LNCAP (cell line): ENCODE measurements around the gene C10orf71.

Experiments
- TF ChIP-seq, protein P1 (sequence below): fragments of 450-650 bp; IDR thresholded peaks from 2 replicates; pipeline ENCODE4 v1.5.1; 2017; ENCODE audit warnings: mild to moderate bottlenecking

C10orf71 gene

DNA sequence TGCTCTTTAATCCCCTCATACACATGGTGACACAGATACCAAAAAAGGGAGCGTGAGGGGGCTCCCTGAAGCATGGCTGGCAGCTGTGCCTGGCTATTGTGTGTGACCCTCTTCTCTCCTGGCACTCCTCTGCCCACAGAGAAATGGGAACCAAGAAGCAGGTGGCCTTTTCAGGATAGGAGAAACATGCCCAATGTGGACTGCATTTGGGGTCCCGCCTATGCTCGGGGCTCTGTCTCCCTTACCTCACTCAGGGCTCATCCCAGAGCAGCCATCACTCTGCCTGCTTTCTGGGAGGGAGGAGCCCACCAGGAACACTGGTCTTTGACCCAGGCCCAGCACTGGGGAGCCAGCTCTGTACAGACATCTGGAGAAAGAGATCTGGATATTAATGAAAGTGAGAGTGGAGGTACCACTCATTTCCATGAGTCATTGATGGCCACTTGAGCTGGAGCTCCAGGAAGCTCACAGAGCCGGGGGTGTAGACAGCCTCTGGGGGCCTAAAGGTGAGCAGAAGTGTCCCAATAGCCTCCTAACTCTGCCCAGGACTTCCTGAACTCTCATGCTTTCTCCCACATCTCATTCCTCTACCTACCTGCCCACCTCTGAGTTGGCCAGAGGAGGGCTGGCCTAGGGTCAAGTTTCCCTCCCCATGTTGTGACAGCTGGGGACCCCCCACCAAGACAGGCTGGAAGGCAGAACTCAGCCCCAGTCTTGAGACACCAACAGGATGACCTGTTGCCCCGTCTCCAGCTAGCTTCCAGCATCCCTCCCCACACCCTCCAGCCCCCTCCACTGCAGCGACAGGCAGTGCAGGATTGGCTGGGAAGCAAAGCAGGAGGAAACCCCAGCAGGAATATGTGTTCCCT lies 54.3 kb downstream of the C10orf71 start:
- TF ChIP-seq, protein P1, sequence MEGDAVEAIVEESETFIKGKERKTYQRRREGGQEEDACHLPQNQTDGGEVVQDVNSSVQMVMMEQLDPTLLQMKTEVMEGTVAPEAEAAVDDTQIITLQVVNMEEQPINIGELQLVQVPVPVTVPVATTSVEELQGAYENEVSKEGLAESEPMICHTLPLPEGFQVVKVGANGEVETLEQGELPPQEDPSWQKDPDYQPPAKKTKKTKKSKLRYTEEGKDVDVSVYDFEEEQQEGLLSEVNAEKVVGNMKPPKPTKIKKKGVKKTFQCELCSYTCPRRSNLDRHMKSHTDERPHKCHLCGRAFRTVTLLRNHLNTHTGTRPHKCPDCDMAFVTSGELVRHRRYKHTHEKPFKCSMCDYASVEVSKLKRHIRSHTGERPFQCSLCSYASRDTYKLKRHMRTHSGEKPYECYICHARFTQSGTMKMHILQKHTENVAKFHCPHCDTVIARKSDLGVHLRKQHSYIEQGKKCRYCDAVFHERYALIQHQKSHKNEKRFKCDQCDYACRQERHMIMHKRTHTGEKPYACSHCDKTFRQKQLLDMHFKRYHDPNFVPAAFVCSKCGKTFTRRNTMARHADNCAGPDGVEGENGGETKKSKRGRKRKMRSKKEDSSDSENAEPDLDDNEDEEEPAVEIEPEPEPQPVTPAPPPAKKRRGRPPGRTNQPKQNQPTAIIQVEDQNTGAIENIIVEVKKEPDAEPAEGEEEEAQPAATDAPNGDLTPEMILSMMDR, result no peak

DNA sequence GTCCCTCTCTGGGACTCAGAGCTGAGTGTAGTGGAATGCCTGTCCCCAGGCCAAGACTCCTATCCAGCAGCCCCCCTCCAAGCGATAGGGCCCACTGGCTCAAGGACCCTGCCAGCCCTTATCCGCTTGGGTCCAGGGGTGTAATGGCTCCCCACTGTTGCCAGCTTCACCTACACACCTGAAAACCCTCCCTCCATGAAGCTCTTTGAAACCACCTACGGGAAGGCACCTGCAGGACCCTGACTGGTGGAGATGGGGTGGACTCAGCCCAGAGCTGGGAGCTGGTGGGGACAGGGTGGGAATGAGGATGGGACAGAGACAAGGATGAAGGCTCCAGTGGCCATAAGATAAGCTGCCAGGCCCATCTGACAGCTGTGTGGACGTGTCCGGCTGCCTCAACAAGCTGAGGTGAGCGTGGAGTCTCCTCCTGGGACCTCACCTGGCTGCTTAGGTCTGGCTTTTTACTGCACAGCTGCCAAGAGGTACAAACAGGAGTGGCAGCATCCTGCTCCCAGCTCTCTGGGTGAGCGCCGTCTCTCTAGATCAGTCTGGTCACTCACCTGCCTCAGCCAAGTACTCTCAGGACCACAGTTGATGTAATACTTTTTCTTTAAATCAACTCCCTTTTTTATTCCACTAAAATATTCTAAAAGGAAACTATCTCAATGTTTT lies 55.1 kb downstream of the C10orf71 start:
- TF ChIP-seq, protein P1, result no peak

DNA sequence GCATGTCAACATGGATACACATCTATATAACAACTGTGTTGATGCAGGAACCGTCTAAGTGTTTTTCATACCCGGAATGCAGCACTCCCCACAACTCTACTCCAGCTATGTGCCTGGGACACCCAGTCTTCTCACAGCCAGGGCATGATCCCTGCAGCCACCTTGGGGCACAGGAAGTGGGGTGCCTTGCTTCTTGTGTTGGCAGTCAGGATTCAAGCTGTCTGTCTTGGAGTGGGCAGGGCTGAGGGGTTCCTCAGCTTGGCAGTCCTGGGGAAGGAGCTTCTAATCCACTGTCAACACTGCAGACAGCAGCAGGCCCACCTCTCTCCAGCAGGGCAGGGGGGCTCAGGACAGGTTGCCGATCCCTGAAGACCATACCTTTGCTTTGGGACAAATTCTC lies 55.6 kb downstream of the C10orf71 start:
- TF ChIP-seq, protein P1, result no peak

DNA sequence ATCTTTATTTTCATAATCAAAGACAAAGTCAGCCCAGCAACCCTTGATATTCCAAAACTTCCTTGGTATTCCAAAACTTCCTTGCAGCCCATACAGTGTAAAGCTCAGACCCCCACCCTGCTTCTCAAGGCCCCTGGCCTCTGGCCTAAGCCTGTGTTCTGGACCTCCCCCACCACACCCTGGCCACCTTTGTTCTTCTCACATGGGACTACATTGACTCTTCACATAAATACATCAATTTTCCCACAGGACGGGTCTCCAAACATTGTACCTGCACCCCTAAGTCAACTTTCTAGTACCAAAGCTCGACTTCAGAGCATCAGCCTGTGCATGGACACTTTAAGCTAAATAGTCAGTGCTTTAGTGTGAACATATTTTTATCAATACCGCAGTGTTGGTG lies 56.3 kb downstream of the C10orf71 start:
- TF ChIP-seq, protein P1, result no peak

DNA sequence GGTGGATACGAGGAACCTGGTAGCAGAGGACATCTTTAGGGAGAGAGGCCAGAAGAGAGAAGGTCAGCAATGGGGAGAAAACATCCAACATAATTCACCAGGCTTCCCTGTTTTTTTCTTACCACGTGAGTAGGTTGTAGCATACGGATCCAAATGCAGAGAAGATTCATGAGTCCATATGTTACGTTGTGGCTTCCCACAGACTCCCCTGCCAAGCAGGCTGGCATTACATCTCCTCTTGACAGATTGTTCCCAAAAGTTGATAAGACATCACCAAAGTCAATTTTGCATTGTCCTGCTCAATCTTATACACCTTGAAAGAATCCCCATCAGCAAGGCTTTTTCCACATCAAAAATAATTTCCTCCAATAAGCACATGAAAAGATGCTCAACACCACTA lies 57.2 kb downstream of the C10orf71 start:
- TF ChIP-seq, protein P1, result no peak

DNA sequence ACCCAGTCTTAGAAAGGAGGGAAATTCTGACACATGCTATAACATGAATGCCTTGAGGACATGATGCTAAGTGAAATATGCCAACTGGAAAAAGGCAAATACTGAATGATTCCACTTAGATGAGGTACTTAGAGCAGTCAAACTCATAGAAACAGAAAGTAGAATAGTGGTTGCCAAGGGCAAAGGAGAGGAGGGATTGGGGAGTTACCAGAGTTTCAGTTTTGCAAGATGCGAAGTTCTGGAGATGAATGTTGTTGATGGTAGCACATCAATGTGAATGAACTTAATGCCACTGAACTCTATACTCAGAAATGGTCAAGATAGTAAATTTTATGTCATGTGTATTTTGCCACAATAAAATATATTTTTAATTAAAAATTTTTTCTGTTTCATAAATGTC lies 58.0 kb downstream of the C10orf71 start:
- TF ChIP-seq, protein P1, result no peak

DNA sequence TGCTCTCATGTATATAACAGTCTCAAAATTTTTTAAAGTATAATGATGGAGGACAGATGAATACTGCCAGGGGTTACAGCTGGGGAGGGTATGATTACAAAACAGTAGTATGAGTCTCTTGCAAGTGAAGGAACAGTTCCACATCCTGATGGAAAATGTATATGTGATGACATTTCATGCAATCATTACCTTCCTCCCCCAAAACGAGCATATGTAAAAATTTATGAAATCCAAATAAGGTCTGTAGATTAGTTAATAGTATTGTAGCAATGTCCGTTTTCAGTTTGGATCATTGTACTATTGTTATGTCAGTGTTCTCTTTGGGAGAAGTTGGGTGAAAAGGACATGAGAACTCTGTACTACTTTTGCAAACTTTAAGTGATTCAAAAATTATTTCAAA lies 58.9 kb downstream of the C10orf71 start:
- TF ChIP-seq, protein P1, result no peak
